GM19372 (cell line): ENCODE results near the gene CHST11.

Experiments used
- ATAC-seq: cut with Tn5 transposase; IDR thresholded peaks from one replicate; pipeline ENCODE4 v1.9.1; 2021; ENCODE audit warnings: mild to moderate bottlenecking, low read depth, moderate library complexity; ENCODE audit not compliant: unreplicated experiment

The CHST11 gene

DNA sequence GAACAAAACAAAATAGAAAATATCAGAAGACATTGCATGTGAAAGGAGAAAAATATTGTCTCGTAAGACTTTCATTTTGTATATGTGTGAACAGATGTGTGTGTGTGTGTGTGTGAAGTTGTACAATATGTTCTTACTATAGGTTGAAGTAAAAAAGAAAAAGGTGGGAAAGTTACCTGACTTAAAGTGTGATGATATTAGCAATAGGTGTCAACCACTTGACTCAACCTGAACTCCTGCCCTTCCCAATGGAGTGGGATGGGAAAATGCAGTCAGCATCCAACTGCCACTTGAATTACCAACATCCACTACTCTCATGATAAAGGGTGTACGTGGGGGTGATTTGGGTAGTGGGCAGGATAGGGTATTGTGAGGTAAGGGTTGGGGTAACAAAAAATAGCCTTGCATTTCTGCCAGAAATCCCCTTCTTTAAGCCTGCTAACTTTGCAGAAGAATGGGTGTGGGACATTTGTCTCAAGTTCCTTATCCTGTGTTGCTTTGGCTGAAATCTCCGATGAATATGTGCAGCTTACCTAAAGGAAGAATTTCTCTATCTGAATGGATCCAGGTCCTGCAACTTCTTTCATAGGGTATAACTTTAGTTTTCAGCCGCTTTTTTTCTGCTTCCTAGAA, 181.6 kb downstream of the CHST11 start:
- no peak for ATAC-seq

DNA sequence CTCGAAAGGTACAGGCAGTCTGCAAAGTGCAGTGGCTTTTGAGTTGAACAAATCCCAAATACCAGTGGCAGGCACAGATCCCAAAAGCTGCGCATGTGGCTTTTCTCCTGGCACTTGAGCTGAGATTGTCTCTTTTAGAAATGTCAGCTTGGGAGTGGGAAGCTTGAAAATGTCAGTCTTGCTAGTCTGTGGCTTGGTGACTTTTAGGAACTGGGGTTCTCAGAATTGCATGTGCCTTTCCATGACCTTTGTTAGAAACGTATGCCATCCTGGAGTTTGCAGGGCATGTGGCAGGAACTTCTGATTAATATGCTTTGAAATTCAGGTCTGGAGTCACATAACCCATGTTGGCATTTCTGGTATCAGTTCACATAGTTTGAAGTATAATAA, 182.1 kb downstream of the CHST11 start:
- ATAC-seq: no peak

DNA sequence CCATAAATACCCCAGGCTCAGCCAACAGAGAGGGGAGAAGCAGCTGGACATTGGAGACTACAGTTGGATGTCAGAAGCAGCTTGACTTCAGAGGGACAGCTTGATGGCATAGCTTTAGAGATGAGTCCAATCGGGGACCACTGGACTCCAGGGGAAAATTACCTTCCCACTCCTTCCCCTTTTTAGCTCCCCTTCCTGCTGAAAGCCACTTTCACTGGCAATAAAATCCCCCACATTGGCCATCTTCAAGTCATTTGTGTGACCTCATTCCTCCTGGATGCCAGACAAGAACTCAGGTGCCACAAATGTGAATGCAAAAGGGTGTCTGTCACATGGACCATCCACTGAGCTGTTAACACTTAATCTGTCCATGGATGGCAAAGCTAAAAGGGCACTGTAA, 184.2 kb downstream of the CHST11 start:
- no peak for ATAC-seq

DNA sequence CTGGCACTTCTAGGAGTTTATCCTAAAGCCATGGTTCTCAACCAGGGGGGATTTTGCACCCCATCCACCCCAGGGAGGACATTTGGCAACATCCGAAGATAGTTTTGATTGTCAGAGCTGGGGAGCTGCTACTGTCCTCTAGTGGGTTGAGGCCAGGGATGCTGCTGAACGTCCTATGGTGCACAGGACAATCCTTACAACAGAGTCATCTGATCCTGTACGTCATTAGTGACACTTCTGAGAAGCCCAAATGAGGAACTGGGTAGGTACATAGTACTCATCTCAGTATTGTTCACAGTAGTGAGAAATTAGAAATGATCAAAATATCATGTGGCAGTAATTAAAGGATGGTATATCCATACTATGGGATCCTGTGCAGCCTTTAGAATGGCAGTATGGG, 185.1 kb downstream of the CHST11 start:
- peak; percentile 89 for ATAC-seq

DNA sequence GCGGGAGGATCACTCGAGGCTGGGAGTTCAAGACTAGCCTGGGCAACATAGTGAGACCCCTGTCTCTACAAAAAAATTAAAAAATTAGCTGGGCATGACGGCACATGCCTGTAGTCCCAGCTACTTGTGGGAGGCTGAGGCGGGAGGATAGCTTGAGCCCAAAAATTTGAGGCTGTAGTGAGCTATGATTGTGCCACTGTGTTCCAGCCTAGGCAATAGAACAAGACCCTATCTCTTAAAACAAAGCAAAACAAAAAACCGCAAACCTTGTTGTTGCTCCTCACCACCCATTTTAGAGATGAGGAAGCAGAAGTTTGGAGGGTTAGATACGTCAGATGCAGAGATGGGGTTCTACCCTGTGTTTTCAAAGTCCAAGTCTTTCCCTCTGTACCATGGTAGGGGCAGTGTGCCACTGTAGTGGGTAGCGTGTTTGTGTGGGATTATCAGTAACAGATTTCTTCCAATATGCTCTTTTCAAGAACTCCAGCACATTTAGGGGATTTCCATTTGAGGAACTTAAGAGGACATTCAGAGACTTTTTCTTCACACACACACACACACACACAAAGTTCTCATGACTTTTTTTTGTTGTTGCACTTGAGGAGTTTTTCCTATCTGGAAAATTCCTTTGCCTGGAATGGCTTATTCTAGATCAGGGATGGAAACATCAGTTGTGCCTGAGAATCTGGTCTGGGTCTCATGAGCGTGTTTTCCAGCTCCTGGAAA, 186.5 kb downstream of the CHST11 start:
- no peak for ATAC-seq

DNA sequence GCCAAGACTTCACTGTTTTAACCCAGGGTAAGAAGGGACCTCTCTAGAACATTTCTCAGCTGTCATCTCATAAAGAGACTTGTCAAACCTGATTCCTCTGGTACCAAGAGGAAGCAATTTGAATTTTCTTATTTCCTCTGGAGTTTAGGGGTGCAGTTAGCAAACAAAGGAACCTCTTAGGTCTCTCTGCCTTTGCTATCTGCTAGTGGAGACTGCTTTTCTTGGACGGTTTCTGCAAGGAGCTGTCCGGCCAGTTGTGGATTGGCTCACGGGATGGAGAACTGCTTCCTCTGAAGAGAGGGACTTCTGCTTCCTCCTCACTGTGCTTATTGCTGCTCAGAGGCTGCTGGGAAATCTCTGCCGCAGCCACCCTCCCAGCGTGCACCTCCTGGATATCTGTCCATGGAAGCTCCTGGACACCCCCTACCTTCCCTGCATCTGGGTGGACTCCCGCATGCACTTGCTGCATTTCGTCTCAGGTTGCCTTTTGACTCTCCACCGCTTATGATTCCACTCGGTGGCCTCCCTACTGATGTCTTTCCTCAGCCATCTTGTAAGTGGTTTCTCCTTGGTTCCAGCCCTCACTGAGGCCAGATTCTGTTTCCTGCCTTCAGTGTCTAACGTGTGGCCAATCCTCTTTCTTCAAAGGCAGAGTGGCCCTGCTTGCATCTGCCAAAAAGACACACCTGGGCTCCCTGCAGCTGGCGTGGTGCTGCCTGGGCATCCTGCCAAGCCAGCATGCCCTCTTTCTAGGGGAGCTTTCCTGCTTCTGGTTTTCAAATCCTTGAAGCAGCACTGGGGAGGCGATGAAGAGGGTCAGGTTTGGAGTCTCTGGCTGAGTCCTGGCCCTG, 187.3 kb downstream of the CHST11 start:
- ATAC-seq: no peak

DNA sequence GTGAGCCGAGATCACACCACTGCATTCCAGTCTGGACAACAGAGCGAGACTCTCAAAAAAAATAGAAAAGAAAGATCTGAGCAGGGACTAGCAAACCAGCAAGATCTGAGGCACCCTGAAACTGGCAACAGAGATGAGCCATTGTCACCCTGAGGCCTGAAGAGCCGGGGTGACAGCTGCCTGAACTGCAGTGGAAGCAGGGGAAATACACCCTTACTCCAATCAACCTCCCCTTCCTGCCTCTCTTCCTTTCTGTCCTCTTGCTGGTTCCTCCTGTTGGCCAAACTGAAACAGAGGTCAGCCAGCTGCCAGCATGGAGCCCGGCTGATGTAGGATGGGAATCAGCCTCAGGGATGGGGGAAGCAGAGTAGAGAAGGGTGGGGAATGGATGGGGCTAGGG, 192.0 kb downstream of the CHST11 start:
- ATAC-seq: no peak

DNA sequence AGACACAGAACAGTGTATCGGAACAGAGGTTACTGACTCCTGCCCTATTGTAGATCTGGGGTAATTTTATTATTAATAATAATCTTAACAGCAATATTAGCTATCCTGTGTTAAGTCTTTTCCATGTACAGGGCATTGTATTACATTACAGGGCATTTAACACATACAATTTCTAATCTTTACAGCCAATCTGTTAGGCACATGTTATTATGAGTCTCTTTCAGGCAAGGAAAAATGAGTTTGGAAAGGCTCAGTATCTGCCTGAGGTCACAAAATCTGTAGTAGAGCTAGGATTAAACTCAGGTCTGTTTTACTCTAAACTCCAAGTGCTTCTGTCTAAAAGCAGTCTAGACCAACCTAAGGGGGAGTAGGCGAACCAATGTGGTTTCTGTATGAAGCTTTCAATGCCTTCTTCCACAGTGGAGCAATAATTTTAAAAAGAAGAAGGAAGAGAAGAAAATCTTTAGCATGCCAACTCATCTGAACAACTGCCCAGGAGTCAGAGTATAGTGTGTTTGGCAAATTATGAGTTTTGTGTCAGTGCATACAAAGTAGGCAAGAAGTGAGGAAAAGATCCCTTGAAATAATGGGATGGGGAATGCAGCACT, 192.6 kb downstream of the CHST11 start:
- no peak for ATAC-seq

DNA sequence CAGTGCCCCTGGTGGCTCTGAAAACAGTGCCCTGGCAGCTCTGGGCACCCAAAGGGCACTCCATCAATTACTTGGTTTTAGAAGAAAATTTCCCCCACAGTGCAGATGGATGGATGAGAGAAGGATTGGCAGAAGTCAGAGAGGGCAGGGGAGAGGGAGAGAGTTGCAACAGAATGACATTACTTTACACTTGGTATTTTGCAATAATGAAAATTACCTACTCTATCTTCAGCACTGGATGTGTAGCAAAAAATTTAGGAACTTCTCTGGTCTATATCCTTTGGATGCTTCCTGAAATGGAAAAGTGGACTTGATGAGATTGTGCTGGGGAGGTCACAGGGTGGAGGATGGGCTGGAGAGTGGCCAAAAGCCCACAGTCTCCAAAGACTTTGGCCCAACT, 193.2 kb downstream of the CHST11 start:
- ATAC-seq: no peak

DNA sequence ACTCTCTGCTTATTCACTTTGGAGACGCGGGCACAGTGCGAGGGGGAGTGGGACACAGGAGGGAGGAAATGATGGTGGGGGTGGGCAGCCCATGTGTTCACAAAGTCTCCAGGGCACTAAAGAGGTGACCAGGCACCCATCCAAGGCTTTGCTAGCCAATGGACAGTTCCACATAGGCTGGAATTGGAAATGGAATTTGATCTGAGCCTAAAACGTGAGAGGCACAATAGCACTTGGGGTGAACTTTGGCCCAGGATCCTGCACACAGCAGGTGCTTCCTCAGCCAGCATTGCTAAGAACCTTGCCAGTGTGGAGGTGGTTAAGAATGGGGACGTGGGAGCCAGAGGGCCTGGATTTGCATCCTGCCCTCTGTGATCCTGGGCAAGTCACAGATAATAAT, 193.8 kb downstream of the CHST11 start:
- no peak for ATAC-seq

DNA sequence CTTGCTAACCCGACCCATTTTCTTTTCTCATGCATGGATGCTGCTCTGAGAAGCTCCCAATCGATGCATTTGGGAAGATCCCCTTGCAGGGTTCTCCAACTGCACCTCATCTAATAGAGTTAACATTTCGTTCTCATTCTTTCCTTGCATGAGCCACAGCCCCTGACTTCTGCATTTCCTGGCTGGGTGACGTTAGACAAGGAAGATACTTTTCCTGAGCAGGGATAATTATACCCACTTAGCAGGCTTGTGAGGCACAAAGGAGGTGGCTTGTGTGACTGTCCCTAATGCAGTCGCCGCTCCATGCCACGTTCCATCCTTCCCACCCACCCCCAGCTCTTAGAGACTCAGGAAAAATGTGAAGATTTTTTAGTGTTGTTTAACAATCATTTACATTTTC, 195.1 kb downstream of the CHST11 start:
- no peak for ATAC-seq

DNA sequence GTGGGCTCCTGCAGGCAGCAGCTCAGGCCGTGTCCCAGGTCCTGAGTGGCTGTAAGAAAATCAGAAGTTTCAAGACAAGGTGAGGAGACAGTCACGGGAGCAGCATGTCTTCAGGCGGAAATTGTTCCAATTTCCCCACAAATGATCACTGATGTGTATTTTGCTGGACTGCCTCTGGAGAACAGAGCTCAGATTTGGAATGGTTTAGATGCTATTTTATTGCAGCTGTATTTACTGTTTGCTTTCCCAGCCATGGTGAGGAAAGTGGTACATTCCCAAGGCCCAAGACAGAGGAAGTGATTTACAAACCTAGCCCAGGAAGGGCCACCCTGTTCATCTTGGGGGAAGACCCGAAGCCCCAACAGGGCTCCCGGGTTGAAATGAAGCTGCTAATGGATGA, 195.6 kb downstream of the CHST11 start:
- no peak for ATAC-seq

DNA sequence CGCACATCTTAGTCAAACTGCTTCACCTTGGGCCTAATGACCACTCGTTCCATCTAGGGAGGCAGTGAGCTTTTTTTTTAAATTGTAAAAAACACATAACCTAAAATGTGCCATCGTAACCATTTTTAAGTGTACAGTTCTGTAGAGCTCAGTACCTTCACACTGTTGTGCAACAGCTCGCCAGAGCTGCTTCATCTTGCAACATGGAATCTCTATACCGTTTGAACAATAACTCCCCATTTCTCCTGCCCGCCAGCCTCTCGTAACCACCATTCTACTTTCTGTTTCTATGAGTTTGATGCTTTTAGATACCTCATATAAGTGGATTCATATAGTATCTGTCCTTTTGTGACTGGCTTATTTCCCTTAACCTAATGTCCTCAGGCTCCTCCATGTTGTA, 196.2 kb downstream of the CHST11 start:
- ATAC-seq: no peak

DNA sequence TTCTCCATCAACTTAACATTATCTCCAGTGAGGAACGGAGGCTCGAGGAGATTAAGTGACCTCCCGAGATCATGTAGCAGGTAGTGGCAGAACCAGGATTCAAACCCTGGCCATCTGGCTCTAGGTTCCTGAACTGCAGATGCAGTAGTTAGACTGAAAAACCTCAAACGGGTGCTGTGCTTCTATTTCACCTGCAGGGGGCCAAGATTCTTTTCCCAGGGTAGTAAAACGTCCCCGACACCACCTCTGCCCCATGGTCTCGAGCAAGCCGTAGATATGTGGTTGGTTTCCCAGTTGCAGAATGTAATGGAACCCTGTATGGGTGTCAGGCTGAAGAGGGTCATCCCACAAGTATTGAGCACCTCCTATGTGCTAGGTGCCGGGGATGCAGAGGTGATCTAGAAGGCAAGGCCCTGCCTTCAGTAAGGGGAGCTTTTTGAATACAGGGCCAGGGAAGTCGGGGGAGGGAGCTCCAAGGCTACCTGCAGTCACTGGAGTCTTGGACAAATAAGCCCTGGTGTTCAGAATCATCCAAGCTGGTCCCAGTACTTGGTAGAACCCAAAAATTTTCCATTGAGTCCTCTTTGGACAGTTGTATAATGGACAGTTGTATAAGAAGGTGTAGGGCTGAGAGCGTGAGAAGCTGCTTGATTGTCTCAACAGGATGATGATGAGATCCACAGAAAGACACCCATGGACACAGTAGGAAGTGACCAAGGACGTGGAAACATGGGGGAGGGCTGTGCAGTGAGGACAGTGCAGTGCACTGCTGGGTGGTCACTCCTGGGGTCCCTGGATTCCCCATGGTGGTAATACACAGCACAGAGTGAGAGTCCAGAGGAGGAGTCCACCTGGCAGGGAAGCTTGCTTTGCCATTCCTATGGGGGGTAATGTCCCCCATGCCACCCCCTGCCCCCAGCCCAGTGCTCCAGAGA, 197.2 kb downstream of the CHST11 start:
- ATAC-seq: no peak

DNA sequence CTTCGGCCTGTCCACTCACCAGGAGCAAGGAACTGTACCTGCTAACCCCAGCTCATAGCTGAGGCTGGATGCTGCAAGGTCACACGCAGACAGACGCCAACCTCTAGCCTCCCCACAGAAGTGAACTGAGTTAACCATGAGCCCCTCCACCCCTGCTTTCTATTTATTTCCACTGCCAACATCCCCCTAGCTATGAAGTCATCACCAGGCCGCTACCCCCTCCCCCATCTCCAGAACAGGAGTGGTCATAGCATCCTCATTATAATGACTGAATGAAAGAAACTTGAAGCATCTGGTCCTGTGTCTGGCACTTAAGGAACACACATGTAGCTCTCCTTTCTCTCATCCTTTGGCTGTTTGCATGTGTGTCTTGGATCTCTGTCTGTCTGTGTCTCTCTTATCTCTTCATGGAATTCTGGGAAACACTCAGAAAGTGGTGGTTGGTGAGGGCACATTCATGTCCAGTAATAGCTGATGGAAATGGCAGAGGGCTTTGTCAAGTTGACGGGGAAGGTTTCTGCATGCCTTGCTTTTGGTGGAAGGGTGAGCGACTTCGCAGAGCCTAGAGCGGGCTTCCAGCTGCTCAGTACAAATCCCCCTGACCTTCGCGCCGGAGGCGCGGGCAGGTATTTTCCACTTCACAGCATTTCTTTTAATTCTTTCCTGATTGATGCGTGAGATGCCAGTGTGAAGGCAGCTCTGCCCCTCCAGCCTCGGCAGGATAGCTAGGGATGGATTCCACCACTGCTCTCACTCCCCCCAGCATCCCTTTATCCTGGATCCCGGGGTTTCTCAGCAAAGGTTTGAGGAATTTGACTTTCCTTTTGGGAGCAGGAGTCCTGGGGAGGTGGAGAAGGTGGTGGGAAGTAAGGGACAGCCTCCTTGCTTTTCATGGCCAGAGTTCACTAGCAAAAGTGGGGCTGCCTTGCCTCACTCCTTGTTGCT, 198.2 kb downstream of the CHST11 start:
- no peak for ATAC-seq

DNA sequence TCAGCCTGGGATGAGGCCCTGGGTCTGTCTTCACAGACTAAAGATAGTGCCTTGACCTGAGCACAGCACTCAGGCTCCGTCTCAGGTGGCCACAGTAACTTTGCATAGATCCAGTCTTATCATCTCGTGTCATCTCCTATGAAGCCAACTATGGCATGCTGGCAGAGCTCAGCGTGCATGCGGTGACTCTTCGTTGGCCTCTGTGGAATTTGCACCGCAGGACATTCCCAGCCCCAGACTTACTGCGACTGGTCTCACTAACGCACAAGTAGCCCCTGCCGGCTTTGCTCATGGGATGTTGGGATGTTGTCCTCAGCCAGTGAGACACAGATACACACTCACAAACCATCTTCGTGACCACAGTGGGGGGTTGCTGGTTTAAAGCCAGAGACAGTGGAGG, 199.6 kb downstream of the CHST11 start:
- ATAC-seq: no peak

DNA sequence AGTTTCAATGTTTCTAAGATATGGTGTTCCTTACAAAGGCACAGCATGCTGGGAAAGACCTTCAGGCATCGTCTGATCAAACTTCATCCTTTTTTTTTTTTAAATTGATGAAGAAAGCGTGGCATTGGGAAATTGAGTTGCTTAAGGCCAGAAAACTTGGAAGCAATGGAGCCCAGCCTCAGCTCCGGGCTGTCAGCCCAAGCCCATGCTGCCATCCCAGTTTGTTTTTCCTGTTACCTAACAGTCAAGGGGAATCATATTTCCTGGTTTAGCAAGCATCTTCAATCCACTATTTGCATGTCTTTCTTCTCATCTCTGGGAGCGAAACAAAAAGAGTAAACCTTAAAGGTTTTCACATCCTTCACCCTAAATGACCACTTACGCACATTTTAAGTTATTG, 200.2 kb downstream of the CHST11 start:
- no peak for ATAC-seq

DNA sequence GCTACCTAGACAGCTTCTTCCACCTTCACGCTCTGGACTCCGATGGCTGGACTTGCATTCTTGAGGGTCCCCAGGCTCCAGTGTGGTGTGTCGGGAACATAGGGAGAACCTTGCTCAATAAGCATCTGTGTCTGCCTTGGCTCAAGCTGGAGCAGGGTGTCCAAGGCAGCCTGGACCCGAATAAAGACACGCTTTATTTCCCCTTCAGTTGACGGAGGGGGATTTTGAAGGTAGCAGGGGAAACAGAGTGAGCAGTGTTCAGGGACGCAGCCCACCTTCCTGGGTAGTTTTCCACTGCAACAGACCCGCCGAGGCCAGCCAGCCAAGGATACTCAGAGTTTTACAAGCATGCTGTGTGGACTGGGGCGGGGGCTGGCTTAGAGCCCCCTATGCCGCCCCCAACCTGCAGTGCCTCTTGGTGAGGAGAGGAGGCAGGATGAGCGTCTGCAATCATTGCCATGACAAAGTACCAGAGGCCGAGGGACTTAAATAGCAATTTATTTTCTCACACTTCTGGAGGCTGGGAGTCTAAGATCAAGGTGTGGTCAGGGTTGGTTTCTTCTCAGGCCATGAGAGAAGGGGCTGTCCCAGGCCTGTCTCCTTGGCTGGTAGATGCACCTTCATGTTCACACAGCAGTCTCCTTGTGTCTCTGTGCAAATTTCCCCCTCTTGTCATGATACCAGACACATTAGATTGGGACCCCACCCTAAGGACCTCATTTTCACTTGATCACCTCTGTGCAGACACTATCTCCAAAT, 201.2 kb downstream of the CHST11 start:
- ATAC-seq: no peak
